Measurements from ENCODE around the gene SLC12A8.
A peak's percentile ranks its signal among the peaks of the same experiment; 100 is the strongest.

The SLC12A8 gene

GRCh38 chr3:125231895-125232294, 19.3 kb upstream of the SLC12A8 start:
- no peaks in the 10 kb centered on the region for H3K9me3 ChIP-seq (ENCODE audit: control insufficient read depth, low read length)
- H2BK12ac ChIP-seq (ENCODE audit: low read length in 2 of 2), result no peak overlapping the region
- no peak overlapping the region for H4K91ac ChIP-seq (ENCODE audit: low read length)
- H2AFZ ChIP-seq (ENCODE audit: low read depth, low read length), result no peak overlapping the region
- H3K4me3 ChIP-seq (ENCODE audit: insufficient read depth in 1 of 2, low read depth in 1 of 2, low read length in 2 of 2), result no peak overlapping the region
- 52% methylated on average over 3 of the region's 3 CpGs for WGBS
- H3K4me1 ChIP-seq (ENCODE audit: control insufficient read depth, insufficient read depth, low read depth, low read length), result peaks cover 2% of the 10 kb centered on the region
- no peak overlapping the region for H2BK15ac ChIP-seq (ENCODE audit: low read depth, poor library complexity, severe bottlenecking)
- H3K9ac ChIP-seq (ENCODE audit: low read length), result peak overlapping the region; percentile 75
- H3K27me3 ChIP-seq (ENCODE audit: control insufficient read depth in 1 of 2, insufficient read depth in 1 of 2, low read length in 2 of 2), result no peaks in the 10 kb centered on the region
- H3K79me1 ChIP-seq (replicated peaks; ENCODE audit: low read length, poor library complexity, severe bottlenecking), result peaks cover 8% of the 10 kb centered on the region
- no peak overlapping the region for H2BK120ac ChIP-seq (ENCODE audit: low read depth, low read length)
- no peak overlapping the region for H2BK5ac ChIP-seq (ENCODE audit: low read depth, low read length, poor library complexity, severe bottlenecking)
- no peak overlapping the region for H3K14ac ChIP-seq (ENCODE audit: low read length in 2 of 2)
- H3K23ac ChIP-seq (ENCODE audit: low read length in 2 of 2), result no peak overlapping the region
- no peak overlapping the region for H3K18ac ChIP-seq (ENCODE audit: low read depth in 1 of 2, low read length in 2 of 2)
- H4K8ac ChIP-seq (ENCODE audit: low read length), result no peak overlapping the region
- no peak overlapping the region for H3K4ac ChIP-seq (ENCODE audit: low read depth in 1 of 2, low read length in 2 of 2)
- H2AK5ac ChIP-seq (ENCODE audit: low read length, severe bottlenecking), result no peak overlapping the region
- DNase-seq, result peak; percentile 75
- no peak overlapping the region for H3K4me2 ChIP-seq (ENCODE audit: low read length, poor library complexity, severe bottlenecking)
- H3K27ac ChIP-seq (ENCODE audit: low read length, poor library complexity, severe bottlenecking), result no peak overlapping the region
- H3K36me3 ChIP-seq (ENCODE audit: control insufficient read depth in 1 of 2, insufficient read depth in 2 of 2, low read depth in 1 of 2, low read length in 2 of 2), result peaks cover 2 to 48% of the 10 kb centered on the region in 2 experiments

- DNase-seq, result no peak
- 100% methylated on average over 1 of the region's 1 CpG for WGBS
- no peaks in the 10 kb centered on the region for H3K4me1 ChIP-seq (ENCODE audit: control insufficient read depth, insufficient read depth, low read depth, low read length)
- H2BK15ac ChIP-seq (ENCODE audit: low read depth, poor library complexity, severe bottlenecking), result no peak overlapping the region
- no peak overlapping the region for H2BK120ac ChIP-seq (ENCODE audit: low read depth, low read length)
- H3K18ac ChIP-seq (ENCODE audit: low read depth in 1 of 2, low read length in 2 of 2), result no peak overlapping the region
- no peak overlapping the region for H2AFZ ChIP-seq (ENCODE audit: low read depth, low read length)
- no peak overlapping the region for H3K27ac ChIP-seq (ENCODE audit: low read length, poor library complexity, severe bottlenecking)
- peaks cover 2 to 55% of the 10 kb centered on the region in 2 experiments for H3K36me3 ChIP-seq (ENCODE audit: control insufficient read depth in 1 of 2, insufficient read depth in 2 of 2, low read depth in 1 of 2, low read length in 2 of 2)
- no peak overlapping the region for H3K4me2 ChIP-seq (ENCODE audit: low read length, poor library complexity, severe bottlenecking)
- no peak overlapping the region for H2BK5ac ChIP-seq (ENCODE audit: low read depth, low read length, poor library complexity, severe bottlenecking)
- H3K4ac ChIP-seq (ENCODE audit: low read depth in 1 of 2, low read length in 2 of 2), result no peak overlapping the region
- no peak overlapping the region for H3K14ac ChIP-seq (ENCODE audit: low read length in 2 of 2)
- H4K91ac ChIP-seq (ENCODE audit: low read length), result no peak overlapping the region
- no peaks in the 10 kb centered on the region for H3K27me3 ChIP-seq (ENCODE audit: control insufficient read depth in 1 of 2, insufficient read depth in 1 of 2, low read length in 2 of 2)
- no peak overlapping the region for H3K4me3 ChIP-seq (ENCODE audit: insufficient read depth in 1 of 2, low read depth in 1 of 2, low read length in 2 of 2)
- no peak overlapping the region for H2BK12ac ChIP-seq (ENCODE audit: low read length in 2 of 2)
- H3K9ac ChIP-seq (ENCODE audit: low read length), result no peak overlapping the region
- H4K8ac ChIP-seq (ENCODE audit: low read length), result no peak overlapping the region
- H3K79me1 ChIP-seq (replicated peaks; ENCODE audit: low read length, poor library complexity, severe bottlenecking), result peaks cover 4% of the 10 kb centered on the region
- H3K9me3 ChIP-seq (ENCODE audit: control insufficient read depth, low read length), result no peaks in the 10 kb centered on the region
- H3K23ac ChIP-seq (ENCODE audit: low read length in 2 of 2), result no peak overlapping the region
- H2AK5ac ChIP-seq (ENCODE audit: low read length, severe bottlenecking), result no peak overlapping the region
These were observed 17.2 kb upstream of the SLC12A8 start for GRCh38 chr3:125229707-125230106.

- H3K27ac ChIP-seq (ENCODE audit: low read length, poor library complexity, severe bottlenecking), result no peak overlapping the region
- no peak overlapping the region for H3K4ac ChIP-seq (ENCODE audit: low read depth in 1 of 2, low read length in 2 of 2)
- WGBS, result 89% methylated on average over 5 of the region's 7 CpGs
- H2BK12ac ChIP-seq (ENCODE audit: low read length in 2 of 2), result no peak overlapping the region
- no peak overlapping the region for H3K18ac ChIP-seq (ENCODE audit: low read depth in 1 of 2, low read length in 2 of 2)
- H3K4me3 ChIP-seq (ENCODE audit: insufficient read depth in 1 of 2, low read depth in 1 of 2, low read length in 2 of 2), result no peak overlapping the region
- no peaks in the 10 kb centered on the region for H3K9me3 ChIP-seq (ENCODE audit: control insufficient read depth, low read length)
- H3K36me3 ChIP-seq (ENCODE audit: control insufficient read depth in 1 of 2, insufficient read depth in 2 of 2, low read depth in 1 of 2, low read length in 2 of 2), result peaks cover 2 to 54% of the 10 kb centered on the region in 2 experiments
- no peak for DNase-seq
- H2AFZ ChIP-seq (ENCODE audit: low read depth, low read length), result no peak overlapping the region
- no peak overlapping the region for H4K91ac ChIP-seq (ENCODE audit: low read length)
- H2BK15ac ChIP-seq (ENCODE audit: low read depth, poor library complexity, severe bottlenecking), result no peak overlapping the region
- H3K23ac ChIP-seq (ENCODE audit: low read length in 2 of 2), result no peak overlapping the region
- no peak overlapping the region for H3K14ac ChIP-seq (ENCODE audit: low read length in 2 of 2)
- no peak overlapping the region for H2BK5ac ChIP-seq (ENCODE audit: low read depth, low read length, poor library complexity, severe bottlenecking)
- peaks cover 4% of the 10 kb centered on the region for H3K79me1 ChIP-seq (replicated peaks; ENCODE audit: low read length, poor library complexity, severe bottlenecking)
- H3K9ac ChIP-seq (ENCODE audit: low read length), result no peak overlapping the region
- H2BK120ac ChIP-seq (ENCODE audit: low read depth, low read length), result no peak overlapping the region
- H4K8ac ChIP-seq (ENCODE audit: low read length), result no peak overlapping the region
- H3K4me1 ChIP-seq (ENCODE audit: control insufficient read depth, insufficient read depth, low read depth, low read length), result no peaks in the 10 kb centered on the region
- no peaks in the 10 kb centered on the region for H3K27me3 ChIP-seq (ENCODE audit: control insufficient read depth in 1 of 2, insufficient read depth in 1 of 2, low read length in 2 of 2)
- no peak overlapping the region for H2AK5ac ChIP-seq (ENCODE audit: low read length, severe bottlenecking)
- no peak overlapping the region for H3K4me2 ChIP-seq (ENCODE audit: low read length, poor library complexity, severe bottlenecking)
These were observed 16.6 kb upstream of the SLC12A8 start for GRCh38 chr3:125229168-125229567.

- H3K36me3 ChIP-seq (ENCODE audit: control insufficient read depth in 1 of 2, insufficient read depth in 2 of 2, low read depth in 1 of 2, low read length in 2 of 2), result peaks cover 0 to 14% of the 10 kb centered on the region in 2 experiments
- no peak overlapping the region for H3K9ac ChIP-seq (ENCODE audit: low read length)
- H3K4me3 ChIP-seq (ENCODE audit: insufficient read depth in 1 of 2, low read depth in 1 of 2, low read length in 2 of 2), result no peak overlapping the region
- H3K79me1 ChIP-seq (replicated peaks; ENCODE audit: low read length, poor library complexity, severe bottlenecking), result no peaks in the 10 kb centered on the region
- no peak overlapping the region for H3K4me2 ChIP-seq (ENCODE audit: low read length, poor library complexity, severe bottlenecking)
- H3K4ac ChIP-seq (ENCODE audit: low read depth in 1 of 2, low read length in 2 of 2), result no peak overlapping the region
- no peak overlapping the region for H2BK5ac ChIP-seq (ENCODE audit: low read depth, low read length, poor library complexity, severe bottlenecking)
- no peak overlapping the region for H2BK15ac ChIP-seq (ENCODE audit: low read depth, poor library complexity, severe bottlenecking)
- no peak overlapping the region for H3K27ac ChIP-seq (ENCODE audit: low read length, poor library complexity, severe bottlenecking)
- peaks cover 2% of the 10 kb centered on the region for H3K4me1 ChIP-seq (ENCODE audit: control insufficient read depth, insufficient read depth, low read depth, low read length)
- no peak overlapping the region for H4K8ac ChIP-seq (ENCODE audit: low read length)
- DNase-seq, result no peak
- H2AFZ ChIP-seq (ENCODE audit: low read depth, low read length), result no peak overlapping the region
- H3K18ac ChIP-seq (ENCODE audit: low read depth in 1 of 2, low read length in 2 of 2), result no peak overlapping the region
- no peak overlapping the region for H3K23ac ChIP-seq (ENCODE audit: low read length in 2 of 2)
- no peak overlapping the region for H3K14ac ChIP-seq (ENCODE audit: low read length in 2 of 2)
- H2BK12ac ChIP-seq (ENCODE audit: low read length in 2 of 2), result no peak overlapping the region
- 95% methylated on average over 3 of the region's 3 CpGs for WGBS
- no peak overlapping the region for H2BK120ac ChIP-seq (ENCODE audit: low read depth, low read length)
- H3K9me3 ChIP-seq (ENCODE audit: control insufficient read depth, low read length), result no peaks in the 10 kb centered on the region
- H2AK5ac ChIP-seq (ENCODE audit: low read length, severe bottlenecking), result no peak overlapping the region
- no peaks in the 10 kb centered on the region for H3K27me3 ChIP-seq (ENCODE audit: control insufficient read depth in 1 of 2, insufficient read depth in 1 of 2, low read length in 2 of 2)
- H4K91ac ChIP-seq (ENCODE audit: low read length), result no peak overlapping the region
These were observed 9.3 kb upstream of the SLC12A8 start for GRCh38 chr3:125221831-125222230.

Measured in mesenchymal stem cell (in vitro differentiated cells and primary cell).